HG02610 (cell line): ENCODE data around the gene MICB.
"Not testable (repeated sequence)": the region's sequence is repeated elsewhere in the genome, so short reads cannot be mapped to it uniquely, and the experiment has no call there.

Experiments
- ATAC-seq: cut with Tn5 transposase; IDR thresholded peaks from one replicate; pipeline ENCODE4 v1.9.1; 2021; ENCODE audit warnings: mild to moderate bottlenecking, moderate library complexity; ENCODE audit not compliant: unreplicated experiment

The MICB gene

DNA sequence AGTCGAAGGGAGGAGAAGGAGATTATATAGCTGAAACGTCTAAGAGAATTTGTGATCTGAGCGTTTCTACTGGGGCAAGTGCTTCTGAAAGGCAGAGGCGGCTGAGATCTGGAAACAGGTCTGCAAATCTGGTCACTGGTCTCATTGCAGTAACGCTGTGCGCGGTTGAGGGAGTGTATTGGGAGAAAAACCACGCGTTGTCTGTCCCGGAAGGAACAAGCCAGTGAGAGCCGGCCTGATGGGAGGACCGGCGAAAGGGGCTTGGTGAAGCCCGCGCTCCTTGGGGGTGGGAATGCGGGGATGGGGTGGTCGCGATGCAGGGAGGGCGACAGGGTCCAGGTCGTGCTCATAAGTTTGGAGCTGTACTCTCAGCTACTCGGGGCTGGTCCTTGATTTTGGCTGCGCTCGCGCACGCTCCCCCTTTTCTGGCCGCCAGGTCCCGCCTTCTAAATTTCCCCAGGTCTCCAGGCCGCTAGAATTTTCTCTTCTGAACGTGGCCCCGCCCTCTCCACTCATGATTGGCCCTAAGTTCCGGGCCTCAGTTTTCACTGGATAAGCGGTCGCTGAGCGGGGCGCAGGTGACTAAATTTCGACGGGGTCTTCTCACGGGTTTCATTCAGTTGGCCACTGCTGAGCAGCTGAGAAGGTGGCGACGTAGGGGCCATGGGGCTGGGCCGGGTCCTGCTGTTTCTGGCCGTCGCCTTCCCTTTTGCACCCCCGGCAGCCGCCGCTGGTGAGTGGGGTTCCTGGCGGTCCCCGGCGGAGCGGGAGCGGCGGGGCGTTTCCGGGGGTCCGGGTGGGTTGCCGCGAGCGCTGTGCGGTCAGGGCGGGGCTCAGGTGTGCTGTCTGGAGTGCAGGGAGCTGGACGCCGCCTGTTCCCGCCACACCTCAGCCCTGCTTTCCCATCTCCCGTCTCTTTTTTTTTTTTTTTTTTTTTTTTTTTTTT is at the start of gene MICB:
TSS of gene MICB (plus strand) at position 615 of the 946 bp plus-strand sequence. CDS start at position 664, 49 bp downstream.
- ATAC-seq, result peak; percentile 55

DNA sequence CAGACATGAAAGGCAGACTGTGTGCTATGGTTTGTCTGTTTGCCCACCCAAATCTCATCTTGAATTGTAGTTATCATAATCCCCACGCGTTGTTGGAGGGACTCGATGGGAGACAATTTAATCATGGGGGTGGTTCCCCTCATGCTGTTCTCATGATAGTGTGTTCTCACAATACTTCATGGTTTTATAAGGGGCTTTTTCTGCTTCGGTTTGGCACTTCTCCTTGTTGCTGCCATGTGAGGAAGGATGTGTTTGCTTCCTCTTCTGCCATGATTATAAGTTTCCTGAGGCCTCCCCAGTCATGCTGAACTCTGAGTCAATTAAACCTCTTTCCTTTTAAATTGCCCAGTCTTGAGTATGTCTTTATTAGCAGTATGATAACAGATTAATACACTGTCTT is 47.2 kb upstream of the MICB start:
- no peak for ATAC-seq

DNA sequence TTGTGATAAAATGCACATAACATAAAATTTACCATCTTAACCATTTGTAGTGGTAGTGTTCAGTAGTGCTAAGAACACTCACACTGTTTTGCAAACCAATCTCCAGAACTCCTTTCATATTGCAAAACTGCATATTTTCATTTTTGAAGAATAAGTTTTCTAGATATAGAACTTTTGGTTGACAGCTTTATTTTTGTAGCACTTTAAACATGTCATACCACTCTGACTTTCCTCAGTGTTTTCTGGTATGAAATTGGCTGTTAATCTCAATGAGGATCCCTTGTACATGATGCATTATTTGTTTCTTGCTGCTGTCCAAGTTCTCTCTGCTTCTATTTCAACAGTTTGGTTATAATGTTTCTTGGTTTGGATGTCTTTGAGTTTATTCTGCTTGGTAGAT is 45.1 kb upstream of the MICB start:
- no peak for ATAC-seq

DNA sequence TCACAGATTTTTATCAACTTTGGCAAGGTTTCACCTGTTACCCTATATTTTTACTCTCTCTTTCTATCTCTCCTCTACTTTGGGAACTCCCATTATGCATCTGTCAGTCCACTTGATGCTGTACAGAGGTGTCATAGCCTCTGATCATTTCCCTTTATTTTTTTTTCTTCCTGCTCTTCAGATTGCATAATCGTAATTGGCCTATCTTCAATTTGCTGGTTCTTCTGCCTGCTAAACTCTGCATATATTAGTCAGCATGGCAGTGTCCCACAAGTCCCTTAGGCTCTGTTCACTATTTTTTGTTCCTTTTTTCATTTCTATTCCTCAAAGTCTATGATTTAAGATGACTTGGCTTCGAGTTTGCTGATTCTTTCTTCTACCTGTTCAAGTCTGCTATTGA is 44.7 kb upstream of the MICB start:
- ATAC-seq, result no peak

DNA sequence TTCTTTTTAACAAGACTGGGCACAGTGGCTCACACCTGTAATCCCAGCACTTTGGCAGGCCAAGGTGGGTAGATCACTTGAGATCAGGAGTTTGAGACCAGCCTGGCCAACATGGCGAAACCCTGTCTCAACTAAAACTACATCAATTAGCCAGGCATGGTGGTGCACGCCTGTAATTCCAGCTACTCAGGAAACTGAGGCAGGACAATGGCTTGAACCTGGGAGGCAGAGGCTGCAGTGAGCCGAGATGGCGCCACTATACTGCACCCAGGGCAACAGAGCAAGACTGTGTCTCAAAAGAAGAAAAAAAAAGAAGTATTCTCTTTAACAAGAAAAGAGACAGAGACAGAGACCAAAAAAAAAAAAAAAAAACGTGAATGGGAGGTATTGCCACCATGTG is 38.1 kb upstream of the MICB start:
- not testable (repeated sequence) for ATAC-seq

DNA sequence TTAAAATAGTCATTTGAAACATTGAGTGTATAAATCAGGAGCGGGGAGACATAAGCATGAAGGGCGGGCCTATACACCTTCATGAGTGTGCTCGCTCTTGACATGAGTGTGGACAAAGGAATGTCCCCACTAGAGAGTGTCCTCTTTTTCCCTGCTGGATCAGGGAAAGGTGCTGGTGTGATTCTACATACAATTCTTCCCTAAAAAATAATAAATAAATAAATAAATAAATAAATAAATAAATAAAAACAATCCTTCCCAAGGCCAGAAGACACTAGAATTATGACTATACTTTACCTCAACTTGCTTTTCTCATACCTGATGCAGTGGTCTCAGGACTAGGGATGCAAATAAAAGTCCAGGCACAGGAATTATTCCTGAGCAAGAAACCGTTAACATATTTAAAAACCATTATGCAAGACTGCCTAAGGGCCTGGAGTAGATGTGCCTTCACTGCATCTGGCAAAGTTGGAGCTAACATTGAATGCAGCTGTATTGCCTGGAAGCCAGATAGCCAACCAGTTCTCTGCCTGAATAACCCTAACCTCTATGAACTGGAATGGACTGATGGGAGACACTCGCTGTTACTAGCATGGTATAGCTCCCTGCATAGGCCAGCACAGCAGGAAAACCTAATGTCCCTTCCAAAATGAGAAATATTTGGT is 37.5 kb upstream of the MICB start:
- no peak for ATAC-seq

DNA sequence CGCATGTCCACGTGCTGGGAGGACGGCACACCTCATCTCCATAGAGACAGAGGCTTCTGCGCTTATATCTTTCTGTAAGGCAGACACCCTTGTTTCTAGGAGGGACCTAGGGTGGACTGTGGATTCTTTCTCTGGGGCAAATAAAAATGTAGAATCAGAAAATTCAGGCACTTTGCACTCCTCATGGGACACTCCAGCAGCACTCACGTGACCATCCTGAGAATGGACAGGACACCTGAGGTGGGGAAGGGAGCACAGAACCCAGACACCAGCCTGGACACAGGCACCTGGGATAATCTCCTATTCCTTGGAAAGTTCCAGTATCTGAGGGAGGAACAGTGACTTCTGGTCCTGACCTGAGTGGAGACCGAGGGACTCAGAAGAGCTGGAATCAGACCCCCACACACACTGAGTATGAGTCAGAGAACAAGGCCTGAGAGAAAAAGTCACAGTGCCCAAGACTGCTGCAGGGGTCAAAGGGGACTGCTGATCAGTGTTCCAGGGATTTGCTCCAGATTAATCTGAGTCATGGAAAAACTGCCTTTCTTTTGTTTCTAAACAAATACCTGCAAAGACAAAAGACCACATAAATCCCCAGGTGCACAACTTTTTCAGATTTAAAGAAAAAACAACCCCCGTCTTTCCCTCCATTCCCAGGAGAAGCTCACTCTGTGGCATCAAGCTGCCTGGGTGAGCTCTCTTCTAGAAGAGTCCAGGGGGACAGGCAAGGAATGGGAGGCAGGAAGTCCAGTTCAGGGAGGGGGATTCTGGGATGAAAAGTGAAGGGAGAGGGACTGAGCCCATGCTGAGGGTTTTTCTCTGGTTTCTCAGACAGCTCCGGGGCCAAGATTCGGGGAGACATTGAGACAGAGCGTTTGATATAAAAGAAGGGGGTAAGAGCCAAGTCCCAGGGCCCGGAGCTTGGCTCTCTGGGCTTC is 35.6 kb upstream of the MICB start:
- ATAC-seq, result no peak

DNA sequence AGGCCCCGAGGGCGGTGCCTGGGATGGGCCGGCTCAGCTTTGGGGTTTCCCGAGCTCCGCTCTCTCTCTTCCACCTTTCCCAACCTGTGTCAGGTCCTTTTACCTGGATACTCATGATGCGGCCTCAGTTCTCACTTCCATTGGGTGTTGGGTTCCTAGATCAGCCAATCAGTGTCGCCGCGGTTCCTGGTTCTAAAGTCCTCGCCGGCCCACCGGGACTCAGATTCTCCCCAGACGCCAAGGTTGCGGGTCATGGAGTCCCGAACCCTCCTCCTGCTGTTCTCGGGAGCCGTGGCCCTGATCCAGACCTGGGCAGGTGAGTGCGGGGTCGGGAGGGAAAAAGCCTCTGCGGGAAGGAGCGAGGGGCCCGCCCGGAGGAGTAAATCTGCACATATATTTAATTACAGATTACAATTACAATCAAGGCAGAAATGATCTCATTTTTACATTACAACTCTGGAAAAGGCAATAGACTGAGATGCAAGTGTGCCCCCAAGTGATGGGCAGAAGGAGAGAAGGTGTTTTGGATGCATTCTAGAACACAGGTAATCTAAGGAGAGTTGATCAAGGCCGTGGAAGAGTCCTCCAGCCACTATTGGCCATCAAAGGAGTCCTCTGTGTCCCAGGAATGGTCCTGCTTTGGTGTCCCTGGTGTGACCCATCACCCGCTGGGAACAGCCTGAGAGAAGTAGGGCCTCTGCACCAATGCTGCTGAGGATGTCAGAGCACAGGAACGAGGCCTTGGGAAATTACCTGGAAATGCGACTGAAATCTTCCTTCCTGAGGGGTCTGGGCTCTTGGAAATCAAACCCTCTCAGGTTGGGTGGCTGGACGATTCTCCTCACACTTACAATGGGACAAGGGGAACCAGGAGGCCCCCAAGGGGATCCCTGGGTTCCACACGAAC is 34.7 kb upstream of the MICB start:
- peak; percentile 89 for ATAC-seq

DNA sequence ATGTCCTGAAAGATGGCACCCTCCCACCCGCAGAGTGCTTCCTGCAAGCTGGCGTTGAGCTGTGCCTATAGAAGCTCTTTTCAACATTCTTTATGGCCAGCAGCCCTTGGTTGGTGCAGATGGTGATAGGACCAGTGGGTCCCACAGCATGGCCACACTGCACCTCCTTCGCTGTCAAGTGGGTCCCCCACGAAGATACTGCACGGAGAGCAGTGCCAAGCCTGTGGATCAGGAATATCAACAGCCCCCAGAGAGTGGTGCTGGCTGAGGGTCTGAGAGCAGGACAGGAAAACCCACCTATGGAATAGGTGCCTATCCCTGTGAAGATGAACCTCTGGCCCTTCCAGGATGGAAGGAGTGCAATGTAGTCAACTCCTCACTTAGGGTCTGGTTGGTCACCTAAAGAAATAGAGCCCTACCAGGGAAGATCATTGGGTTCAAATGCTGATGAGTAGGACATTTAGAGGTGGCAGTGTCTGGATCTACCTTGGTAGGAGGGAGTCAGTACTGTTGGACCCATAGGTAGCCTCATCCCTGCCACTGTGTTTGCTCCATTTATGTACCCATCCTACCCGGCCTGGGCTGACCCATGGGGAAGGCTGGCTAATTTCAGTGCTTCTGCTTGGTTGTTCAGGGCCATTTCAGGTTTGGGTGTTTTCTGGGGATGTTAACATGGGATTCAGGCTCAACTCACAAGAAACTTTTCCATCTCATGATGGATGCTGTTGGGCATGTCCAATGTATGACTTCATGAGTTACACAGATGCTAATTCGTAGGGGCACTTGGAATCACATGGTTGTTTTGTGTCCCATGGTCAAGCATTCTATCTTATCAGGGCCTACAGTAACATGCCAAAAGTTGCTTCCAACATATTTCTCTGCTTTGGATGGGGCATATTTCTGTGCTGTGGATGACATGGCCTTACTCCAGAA is 33.4 kb upstream of the MICB start:
- ATAC-seq, result no peak

DNA sequence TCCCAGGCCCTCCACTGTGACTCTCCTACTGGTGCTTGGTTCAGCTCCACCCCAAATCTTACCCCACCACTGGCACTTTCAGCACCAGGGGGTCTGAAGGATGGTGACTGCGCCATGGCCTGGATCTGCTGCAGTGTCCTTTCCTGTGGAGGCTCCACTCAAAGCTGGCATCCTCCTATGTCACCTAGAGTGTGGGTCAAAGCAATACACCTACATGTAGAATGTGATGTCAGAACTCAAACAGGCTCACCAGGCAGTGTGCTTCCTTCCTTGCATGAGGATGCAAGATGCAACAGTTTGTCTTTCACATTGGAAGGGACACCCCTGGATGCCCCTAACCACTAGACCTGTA is 32.8 kb upstream of the MICB start:
- ATAC-seq, result no peak

DNA sequence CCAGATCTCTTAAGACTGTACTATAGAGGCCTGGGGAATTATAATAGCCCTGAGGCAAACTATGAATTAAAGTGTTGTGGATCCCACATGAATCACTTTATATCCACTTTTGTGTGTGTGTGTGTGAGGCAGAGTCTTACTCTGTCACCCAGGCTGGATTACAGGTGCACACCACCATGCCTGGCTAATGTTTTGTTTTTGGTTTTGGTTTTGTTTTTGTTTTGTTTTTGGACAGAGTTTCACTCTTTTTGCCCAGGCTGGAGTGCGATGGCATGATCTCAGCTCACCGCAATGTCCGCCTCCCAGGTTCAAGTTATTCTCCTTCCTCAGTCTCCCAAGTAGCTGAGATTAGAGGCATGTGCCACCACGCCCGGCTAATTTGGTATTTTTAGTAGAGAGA is 32.2 kb upstream of the MICB start:
- no peak for ATAC-seq

DNA sequence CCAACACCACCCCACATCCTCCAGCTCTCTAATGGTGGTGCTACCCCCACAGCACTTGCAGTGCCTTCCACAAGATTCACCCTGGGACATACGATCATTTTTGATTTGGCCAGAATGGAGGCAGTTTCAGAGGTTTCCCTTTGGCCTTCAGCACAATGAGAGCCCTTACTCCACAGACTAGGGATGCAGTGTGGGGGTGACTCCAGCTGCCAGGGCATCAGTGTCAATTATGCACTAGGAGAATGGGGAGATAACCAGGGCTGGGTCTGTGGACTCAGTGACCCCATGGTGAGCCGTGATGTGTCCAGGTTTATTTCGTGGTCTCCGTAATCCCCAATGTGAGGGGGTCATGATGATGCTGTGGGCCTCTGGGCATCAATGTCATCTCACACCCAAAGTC is 31.5 kb upstream of the MICB start:
- ATAC-seq, result no peak

DNA sequence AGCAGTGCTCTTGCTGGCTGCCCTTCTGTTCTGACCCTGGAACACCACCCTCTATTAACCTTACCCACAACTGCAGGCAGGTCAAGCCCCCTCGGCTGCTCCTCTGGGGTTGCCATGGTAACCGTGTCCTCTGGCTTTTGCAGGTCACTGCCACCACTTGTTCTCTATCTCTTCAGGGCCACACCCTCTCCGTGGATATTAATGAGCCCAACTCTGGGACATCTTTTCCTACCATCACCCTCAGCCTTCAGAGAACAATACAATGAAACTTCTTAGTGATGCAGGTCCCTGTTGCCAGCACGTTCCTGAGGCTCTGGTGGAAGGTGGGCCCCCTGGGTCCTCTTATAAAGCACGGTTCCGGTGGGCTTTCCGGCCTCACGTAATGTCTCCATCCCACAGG is 30.8 kb upstream of the MICB start:
- no peak for ATAC-seq

DNA sequence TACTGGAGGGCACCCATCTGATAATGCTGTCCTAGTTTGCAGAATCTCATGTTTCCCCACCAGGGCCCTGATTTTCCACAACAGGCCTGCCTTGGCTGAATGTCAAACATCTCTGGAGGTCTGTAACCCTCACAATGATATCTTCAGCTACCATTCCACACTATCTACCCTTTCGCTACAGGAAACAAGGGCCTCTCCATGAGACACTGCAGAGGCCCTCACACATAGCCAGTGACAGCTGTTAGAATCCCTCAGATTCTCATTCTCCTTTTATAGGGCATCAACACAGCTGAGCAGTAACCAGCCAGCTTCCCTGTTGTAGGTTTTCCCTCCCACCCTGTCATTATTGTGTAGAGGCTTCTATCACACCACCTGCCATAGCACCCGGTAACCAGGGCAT is 29.6 kb upstream of the MICB start:
- no peak for ATAC-seq

DNA sequence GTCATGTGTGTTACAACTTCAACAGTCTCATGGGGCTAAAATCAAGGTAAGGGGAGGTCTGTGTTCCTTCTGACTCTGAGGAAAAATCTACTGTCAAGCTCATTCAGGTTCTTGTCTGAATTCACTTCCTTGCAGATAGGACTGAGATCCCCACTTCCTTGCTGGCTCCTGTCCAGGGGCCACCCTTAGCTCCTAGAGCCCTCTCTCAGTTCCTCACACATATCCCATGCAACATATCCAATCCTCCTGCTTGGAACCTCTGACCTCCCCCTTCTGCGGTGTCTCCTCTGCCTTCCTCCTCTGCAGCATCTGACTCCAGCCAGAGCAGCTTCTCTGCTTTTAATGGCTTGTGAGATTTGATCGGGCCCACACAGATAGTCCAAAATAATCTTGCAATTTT is 27.1 kb upstream of the MICB start:
- ATAC-seq, result no peak

DNA sequence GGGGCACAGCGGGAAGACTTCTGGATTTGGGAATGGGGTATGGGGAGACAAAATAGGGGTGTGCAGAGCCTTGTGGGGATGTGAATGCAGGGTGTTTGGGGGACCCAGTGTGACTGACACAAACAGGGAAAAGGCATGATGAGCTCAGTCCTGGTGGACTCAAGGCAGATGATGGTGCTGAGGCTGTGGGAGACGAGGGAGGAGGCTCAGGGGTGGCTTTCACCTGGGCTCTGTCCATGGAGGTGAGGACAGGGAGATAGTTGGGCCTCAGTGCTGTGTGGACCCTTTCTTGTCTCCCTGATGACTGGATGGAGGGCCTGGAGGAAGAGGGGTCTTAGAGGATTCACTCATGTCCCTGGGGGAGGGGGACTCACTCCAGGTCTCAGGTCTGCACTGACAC is 26.2 kb upstream of the MICB start:
- ATAC-seq, result no peak

DNA sequence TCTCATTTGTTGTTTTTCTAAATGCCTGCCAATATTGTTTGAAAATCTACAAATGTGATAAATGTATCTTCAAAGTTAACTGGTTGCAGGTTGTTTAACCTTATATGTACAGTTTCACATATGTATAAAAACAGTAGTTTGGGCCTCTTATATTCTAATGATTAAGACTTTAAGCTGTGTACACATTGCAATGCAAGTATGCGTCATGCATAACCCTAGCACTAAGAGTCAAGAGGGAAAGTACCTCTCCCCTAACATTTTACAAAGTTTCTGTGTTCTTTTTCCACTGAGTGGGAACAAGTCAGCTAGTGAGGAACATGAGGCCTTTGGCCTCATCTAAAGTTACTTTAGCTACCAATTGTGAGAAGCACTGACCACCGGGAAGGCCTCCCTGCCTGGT is 25.7 kb upstream of the MICB start:
- no peak for ATAC-seq

DNA sequence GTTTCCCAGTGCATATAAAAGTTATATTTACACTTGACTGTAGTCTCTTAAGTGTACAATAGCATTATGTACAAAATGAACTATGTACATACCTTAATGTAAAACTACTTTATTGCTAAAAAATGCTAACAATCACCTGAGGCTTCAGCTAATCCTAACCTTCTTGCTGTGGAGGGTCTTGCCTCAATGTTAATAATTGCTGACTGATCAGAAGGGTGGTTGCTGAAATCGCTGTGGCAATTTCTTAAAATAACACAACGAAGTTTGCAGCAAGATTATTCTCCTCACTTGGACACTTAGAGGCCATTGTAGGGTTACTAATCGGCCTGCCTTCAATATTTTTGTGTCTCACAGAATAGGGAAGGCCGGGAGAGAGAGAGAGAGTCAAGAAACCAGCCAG is 24.7 kb upstream of the MICB start:
- ATAC-seq, result no peak
